Measurements from ENCODE around the gene MRPL1. TPM values are rescaled to one million over a fixed set of nuclear protein-coding genes. Genes with fewer than 3 reads are reported as not detected.
"Not testable (repeated sequence)": the region's sequence is repeated elsewhere in the genome, so short reads cannot be mapped to it uniquely, and the experiment has no call there.

MRPL1 gene
- total RNA-seq, 1 donor from 2014 or later = 50.8 TPM

DNA sequence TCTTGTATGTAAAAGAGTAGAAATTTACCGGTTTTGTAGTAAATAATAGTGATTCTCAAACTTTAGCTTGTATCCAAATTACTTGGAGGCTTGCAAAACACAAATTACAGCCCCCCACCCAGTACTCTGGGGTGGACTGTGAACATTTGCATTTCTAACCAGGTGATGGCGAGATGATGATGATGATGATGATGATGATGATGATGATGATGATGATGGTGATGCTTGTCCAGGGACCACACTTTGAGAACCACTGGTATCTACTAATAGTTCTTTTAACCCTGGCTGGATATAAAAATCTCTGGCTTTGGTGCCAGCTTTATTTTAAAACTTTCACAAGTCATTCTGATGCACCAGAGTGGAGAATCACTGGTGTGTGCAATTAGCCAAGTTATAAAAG, 96.3 kb downstream of the MRPL1 start:
- H3K36me3 ChIP-seq = peaks cover 12% of the 10 kb centered on the region
- H3K4me1 ChIP-seq = no peaks in the 10 kb centered on the region
- intact Hi-C loops (cut with micrococcal nuclease) = no loop called here
- H3K9me3 ChIP-seq (replicated peaks) = no peaks in the 10 kb centered on the region
- no peak overlapping the region for H3K27ac ChIP-seq (replicated peaks)
- H3K4me3 ChIP-seq = no peak overlapping the region
- no peaks in the 10 kb centered on the region for H3K27me3 ChIP-seq (ENCODE audit: low read depth)
- TF ChIP-seq CTCF (IDR thresholded peaks at IDR 0.05; ENCODE audit: borderline replicate concordance) = no peak
- no peak for DNase-seq

DNA sequence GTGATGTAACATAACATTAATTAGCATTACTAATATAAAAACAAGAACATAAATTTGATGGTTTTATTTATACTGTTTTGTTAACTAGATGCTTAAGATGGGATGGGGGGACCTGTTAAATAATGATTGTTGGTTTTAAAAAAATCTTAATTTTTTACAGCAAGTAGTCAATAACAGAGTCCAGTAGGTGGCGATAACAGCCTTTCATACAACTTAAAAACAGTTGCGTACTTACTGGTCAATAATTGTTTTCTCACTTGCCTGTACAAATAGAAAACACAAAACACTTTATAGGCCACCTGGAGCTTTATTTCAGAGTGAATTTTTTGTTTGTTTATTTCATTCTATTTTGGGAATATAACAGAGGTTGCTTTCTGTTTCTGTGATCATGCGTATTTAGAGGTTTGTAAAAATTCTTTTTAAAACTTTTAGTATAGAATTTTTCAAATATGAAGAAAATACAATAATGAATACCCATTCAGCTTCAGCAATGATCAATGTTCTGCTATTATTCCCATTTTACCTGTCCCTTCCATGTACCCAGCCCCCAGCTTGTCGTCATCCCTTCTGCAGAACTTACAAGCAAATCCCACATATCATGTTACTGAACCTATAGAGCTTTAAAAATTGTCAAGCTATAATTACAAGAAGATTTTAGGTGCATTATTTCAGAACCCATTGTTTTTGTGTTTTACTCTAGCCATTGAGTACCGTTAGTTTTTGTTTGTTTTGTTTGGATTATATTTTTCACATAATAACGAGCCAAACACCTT, 97.1 kb downstream of the MRPL1 start:
- H3K36me3 ChIP-seq = peaks cover 4% of the 10 kb centered on the region
- intact Hi-C loops (cut with micrococcal nuclease) = loop anchor here (10.0 kb wide), 1 partner anchor 555 kb away; no protein-coding TSS in a partner anchor
- H3K9me3 ChIP-seq (replicated peaks) = no peaks in the 10 kb centered on the region
- H3K27ac ChIP-seq (replicated peaks) = no peak overlapping the region
- H3K4me3 ChIP-seq = peak overlapping the region; percentile 28
- DNase-seq = no peak
- no peaks in the 10 kb centered on the region for H3K4me1 ChIP-seq
- peak; percentile 74 for TF ChIP-seq CTCF (IDR thresholded peaks at IDR 0.05; ENCODE audit: borderline replicate concordance)
- H3K27me3 ChIP-seq (ENCODE audit: low read depth) = no peaks in the 10 kb centered on the region

GRCh38 chr4:77960367-77960766, 97.7 kb downstream of the MRPL1 start:
- H3K27ac ChIP-seq (replicated peaks) = no peak overlapping the region
- no peak for DNase-seq
- H3K4me3 ChIP-seq = no peak overlapping the region
- H3K9me3 ChIP-seq (replicated peaks) = no peaks in the 10 kb centered on the region
- TF ChIP-seq CTCF (IDR thresholded peaks at IDR 0.05; ENCODE audit: borderline replicate concordance) = no peak
- no peaks in the 10 kb centered on the region for H3K27me3 ChIP-seq (ENCODE audit: low read depth)
- no peaks in the 10 kb centered on the region for H3K36me3 ChIP-seq
- H3K4me1 ChIP-seq = no peaks in the 10 kb centered on the region
- intact Hi-C loops (cut with micrococcal nuclease) = loop anchor here (10.0 kb wide), 1 partner anchor 554 kb away; no protein-coding TSS in a partner anchor

- no peak overlapping the region for H3K4me3 ChIP-seq
- no peak overlapping the region for H3K27ac ChIP-seq (replicated peaks)
- DNase-seq = no peak
- TF ChIP-seq CTCF (IDR thresholded peaks at IDR 0.05; ENCODE audit: borderline replicate concordance) = no peak
- no peaks in the 10 kb centered on the region for H3K27me3 ChIP-seq (ENCODE audit: low read depth)
- H3K36me3 ChIP-seq = no peaks in the 10 kb centered on the region
- intact Hi-C loops (cut with micrococcal nuclease) = loop anchor here (10.0 kb wide), 1 partner anchor 552 kb away; no protein-coding TSS in a partner anchor
- no peaks in the 10 kb centered on the region for H3K4me1 ChIP-seq
- H3K9me3 ChIP-seq (replicated peaks) = peaks cover 2% of the 10 kb centered on the region
These were observed 100.4 kb downstream of the MRPL1 start for GRCh38 chr4:77963004-77963403.

DNA sequence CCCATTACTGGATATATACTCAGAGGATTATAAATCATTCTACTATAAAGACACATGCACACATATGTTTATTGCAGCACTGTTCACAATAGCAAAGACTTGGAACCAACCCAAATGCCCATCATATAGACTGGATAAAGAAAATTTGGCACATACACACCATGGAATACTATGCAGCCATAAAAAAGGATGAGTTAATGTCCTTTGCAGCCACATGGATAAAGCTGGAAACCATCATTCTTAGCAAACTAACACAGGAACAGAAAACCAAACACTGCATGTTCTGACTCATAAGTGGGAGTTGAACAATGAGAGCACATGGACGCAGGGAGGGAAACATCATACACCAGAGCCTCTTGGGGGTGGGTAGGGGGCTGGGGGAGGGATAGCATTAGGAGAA, 111.0 kb downstream of the MRPL1 start:
- peaks cover 10% of the 10 kb centered on the region for H3K9me3 ChIP-seq (replicated peaks)
- H3K27me3 ChIP-seq (ENCODE audit: low read depth); intact Hi-C loops (cut with micrococcal nuclease); H3K4me1 ChIP-seq; H3K27ac ChIP-seq (replicated peaks); DNase-seq; H3K4me3 ChIP-seq; H3K36me3 ChIP-seq: not testable (repeated sequence)

GRCh38 chr4:77982900-77983540, 120.4 kb downstream of the MRPL1 start:
- DNase-seq; intact Hi-C loops (cut with micrococcal nuclease); H3K27ac ChIP-seq (replicated peaks); H3K9me3 ChIP-seq (replicated peaks); H3K27me3 ChIP-seq (ENCODE audit: low read depth); H3K4me3 ChIP-seq; H3K4me1 ChIP-seq; H3K36me3 ChIP-seq: not testable (repeated sequence)

DNA sequence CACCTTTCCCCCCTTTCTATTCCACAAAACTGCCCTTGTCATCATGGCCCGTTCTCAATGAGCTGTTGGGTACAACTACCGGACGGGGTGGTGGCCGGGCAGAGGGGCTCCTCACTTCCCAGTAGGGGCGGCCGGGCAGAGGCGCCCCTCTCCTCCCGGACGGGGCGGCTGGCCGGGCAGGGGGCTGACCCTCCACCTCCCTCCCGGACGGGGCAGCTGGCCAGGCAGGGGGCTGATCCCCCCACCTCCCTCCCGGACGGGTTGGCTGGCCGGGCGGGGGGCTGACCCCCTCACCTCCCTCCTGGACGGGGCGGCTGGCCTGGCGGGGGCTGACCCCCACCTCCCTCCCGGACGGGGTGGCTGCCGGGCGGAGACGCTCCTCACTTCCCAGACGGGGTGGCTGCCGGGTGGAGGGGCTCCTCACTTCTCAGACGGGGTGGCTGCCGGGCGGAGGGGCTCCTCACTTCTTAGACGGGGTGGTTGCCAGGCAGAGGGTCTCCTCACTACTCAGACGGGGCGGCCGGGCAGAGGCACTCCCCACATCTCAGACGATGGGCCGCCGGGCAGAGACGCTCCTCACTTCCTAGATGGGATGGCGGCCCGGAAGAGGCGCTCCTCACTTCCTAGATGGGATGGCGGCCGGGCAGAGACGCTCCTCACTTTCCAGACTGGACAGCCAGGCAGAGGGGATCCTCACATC, 121.1 kb downstream of the MRPL1 start:
- intact Hi-C loops (cut with micrococcal nuclease); H3K36me3 ChIP-seq; H3K4me1 ChIP-seq; H3K27me3 ChIP-seq (ENCODE audit: low read depth); H3K4me3 ChIP-seq; H3K9me3 ChIP-seq (replicated peaks); H3K27ac ChIP-seq (replicated peaks); DNase-seq: not testable (repeated sequence)
